NCI-H460 (cell line): ENCODE results near the gene STK39. TPM values are rescaled to one million over a fixed set of nuclear protein-coding genes. Genes with fewer than 3 reads are reported as not detected.

ENCODE experiments used
- DNase-seq: peaks from one replicate; pipeline ENCODE4 v3.0.0-alpha.2; 2016; ENCODE audit warnings: low read depth; ENCODE audit errors: extremely low read depth
- small RNA-seq, 2 experiments: library from RNA; depleted of rRNA; stranded (forward); fragments of <200 nt; gene quantifications; one replicate each; pipeline ENCODE3, GENCODE V24; 2014
- total RNA-seq: library from RNA; depleted of rRNA; stranded (reverse); fragments of >200 nt; shearing (Covaris generic); gene quantifications from 2 replicates; pipeline ENCODE4 v1.2.3, GENCODE V29; 2014; rRNA removed

Gene STK39
- total RNA-seq, 1 experiment from 2014 or later, result 18.3 TPM

- DNase-seq, result no peak
Measured at GRCh38 chr2:167941604-167942003, 305.8 kb downstream of the STK39 start.

- no peak for DNase-seq
Measured at GRCh38 chr2:167940734-167941507, 306.5 kb downstream of the STK39 start.

- no peak for DNase-seq
Measured at GRCh38 chr2:167940346-167940725, 307.1 kb downstream of the STK39 start.

GRCh38 chr2:167939514-167940345 lies 307.7 kb downstream of the STK39 start:
- DNase-seq, result no peak

- DNase-seq, result no peak
Measured at GRCh38 chr2:167937403-167937802, 310.0 kb downstream of the STK39 start.

GRCh38 chr2:167935803-167936110 lies 311.6 kb downstream of the STK39 start:
- DNase-seq, result no peak

- DNase-seq, result no peak
Measured at GRCh38 chr2:167933097-167933814, 314.1 kb downstream of the STK39 start.

GRCh38 chr2:167932123-167932693 lies 315.2 kb downstream of the STK39 start:
- DNase-seq, result no peak

- no peak for DNase-seq
Measured at GRCh38 chr2:167929484-167929883, 317.9 kb downstream of the STK39 start.

GRCh38 chr2:167928434-167928833 lies 319.0 kb downstream of the STK39 start:
- DNase-seq, result no peak

- DNase-seq, result no peak
Measured at GRCh38 chr2:167925758-167926157, 321.6 kb downstream of the STK39 start.

GRCh38 chr2:167924556-167924955 lies 322.8 kb downstream of the STK39 start:
- DNase-seq, result no peak

GRCh38 chr2:167916756-167917155 lies 330.6 kb downstream of the STK39 start:
- no peak for DNase-seq

GRCh38 chr2:167914969-167915368 lies 332.4 kb downstream of the STK39 start:
- no peak for DNase-seq

- no peak for DNase-seq
Measured at GRCh38 chr2:167908786-167909185, 338.6 kb downstream of the STK39 start.

- DNase-seq, result no peak
Measured at GRCh38 chr2:167905668-167906067, 341.7 kb downstream of the STK39 start.

Small RNA genes within 50 kb of the gene (small RNA-seq; reads per million reads assigned to genes)
- 0.48 to 1.4 reads per million in 2 experiments for gene AC067940.1

Other genes starting within 250 kb of the STK39 start
- 57.1 and 57.3 TPM in 2 replicates for gene CERS6, start 208.7 kb upstream of the STK39 start, total RNA-seq